Erythroblast (primary cell): ENCODE results near the gene MYB.

Experiments
- DNase-seq, 2 experiments: peaks; one replicate each; lab custom pipeline; 2025; lab: John Stamatoyannopoulos, UW
- GATA1 ChIP-seq: IDR thresholded peaks from 2 replicates; pipeline ENCODE4 v1.6.1; 2011; ENCODE audit warnings: low read depth, mild to moderate bottlenecking, control low read depth, low read length, moderate library complexity
- POLR2A ChIP-seq: IDR thresholded peaks from 2 replicates; pipeline ENCODE4 v1.6.1; 2011; ENCODE audit warnings: mild to moderate bottlenecking, low read length

The MYB gene

DNA sequence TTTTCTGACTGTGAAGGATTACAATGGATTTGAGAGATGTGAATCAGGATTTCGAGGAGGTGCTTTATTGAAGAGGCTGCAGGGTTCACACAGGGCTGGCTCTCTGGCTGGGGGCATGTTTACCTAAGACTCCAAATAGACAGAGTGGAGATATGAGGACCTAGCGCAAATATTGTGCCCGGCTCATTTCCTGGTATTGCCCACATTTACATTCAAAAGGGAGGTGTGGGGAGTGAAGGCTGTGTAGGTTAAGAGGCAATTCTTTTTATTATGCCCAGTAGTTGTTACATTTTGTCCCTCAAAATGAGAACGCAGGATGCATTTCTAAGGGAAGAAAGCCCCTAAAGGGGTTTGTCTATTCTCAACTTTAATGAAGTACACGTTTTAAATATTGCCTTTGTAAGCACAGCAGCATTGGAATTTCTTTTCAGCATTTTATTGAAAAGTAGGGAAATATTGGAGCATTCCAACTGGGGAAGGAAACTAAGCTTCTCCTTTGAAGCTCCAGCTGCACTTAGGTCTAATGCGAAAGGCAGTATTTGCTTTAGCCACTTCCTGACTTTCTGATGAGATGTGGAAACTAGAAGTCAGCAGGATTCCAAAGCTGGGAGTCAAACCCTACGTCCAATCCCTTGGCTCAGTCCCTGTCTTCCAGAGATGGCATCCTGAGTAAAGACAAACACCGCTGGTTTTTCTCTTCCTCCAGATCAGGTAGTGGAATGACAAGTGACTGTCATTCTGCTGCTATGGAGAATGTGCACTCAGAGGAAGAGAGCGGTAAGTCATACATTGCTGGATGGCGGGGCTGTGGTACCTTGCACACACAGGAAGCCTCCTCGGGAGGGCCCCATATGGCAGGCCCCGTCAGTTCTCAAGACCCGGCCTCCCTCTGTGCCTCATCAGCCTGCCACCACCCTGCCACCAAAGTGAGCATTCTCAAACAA lies 70.7 kb downstream of the MYB start:
- DNase-seq: no peak
- TF ChIP-seq GATA1 (no peak), POLR2A (no peak)

DNA sequence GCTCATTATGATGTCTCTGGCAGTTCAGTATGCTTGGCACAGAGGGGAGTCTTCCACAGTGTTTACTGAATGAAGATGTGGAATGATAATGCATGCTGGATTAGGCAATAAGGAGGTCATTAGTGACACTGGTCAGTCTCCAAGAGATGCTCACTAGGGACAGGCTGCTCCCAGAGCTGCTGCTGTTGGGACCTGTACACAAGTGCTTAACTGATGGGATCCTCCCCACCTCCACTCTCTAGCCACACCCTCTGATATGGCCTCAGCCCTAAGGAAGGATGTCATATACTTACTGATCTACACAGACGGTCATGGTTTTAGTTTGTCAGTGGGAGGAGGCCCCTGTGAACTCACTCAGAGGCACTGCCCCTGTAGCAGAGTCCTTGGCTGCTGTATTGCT lies 73.4 kb downstream of the MYB start:
- DNase-seq: peak; percentile 30 to 50
- TF ChIP-seq POLR2A: no peak
- no peak for TF ChIP-seq GATA1

DNA sequence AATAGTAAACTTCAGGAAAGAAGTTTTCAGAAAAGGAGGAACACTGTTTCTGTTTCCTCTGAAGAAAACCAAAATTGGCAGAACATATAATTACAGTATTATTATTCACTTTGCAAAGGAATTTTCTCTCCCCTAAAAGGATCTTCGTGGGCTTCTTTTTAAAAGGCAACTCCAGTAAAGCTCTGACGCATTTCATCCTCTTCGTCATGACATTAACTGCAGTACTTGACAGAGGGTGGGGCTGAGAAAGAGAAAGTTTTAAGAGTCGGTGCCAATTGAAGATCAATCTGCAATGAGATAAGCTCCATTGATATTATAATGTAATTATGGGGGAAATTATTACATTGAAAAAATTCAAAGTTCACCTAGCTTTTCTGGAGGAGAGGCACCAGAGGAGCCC lies 75.8 kb downstream of the MYB start:
- TF ChIP-seq POLR2A: no peak
- TF ChIP-seq GATA1: no peak
- DNase-seq: no peak

DNA sequence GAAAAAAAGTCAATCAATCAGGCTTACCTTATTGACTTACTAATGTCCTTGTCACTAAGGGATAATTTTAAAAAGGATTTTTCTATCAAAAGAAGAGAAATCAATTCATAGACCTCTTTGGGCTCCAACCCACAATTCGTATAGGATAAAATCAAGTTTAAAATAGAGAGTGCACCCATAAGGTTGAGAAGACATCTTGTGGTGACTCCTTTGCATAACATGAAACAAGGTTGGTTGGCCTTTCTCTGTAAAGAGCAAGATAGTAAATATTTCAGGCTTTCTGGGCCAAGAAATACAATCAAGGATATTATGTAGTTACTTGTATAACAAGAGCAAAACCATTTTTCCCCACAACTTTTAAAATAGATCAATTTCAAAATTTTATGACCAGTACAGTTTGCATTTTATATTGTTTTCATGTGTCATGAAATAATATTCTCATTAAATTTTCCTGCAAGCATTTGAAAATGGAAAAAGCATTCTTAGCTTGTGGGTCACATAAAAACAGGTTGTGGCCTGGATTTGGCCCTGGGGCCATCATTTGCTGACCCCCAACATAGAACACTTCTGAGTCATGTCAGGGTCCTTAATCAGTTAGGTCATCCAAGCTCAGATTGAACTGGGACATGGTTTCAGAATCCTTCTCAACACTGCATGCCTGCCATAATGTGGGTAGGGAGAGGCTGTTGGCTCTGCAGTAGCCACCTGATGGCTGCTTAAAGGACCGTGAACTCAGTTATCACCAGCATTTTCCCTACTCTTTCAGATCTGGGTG lies 76.7 kb downstream of the MYB start:
- TF ChIP-seq POLR2A (no peak), GATA1 (no peak)
- DNase-seq: peak in 1 of 2 experiments; percentile 7

DNA sequence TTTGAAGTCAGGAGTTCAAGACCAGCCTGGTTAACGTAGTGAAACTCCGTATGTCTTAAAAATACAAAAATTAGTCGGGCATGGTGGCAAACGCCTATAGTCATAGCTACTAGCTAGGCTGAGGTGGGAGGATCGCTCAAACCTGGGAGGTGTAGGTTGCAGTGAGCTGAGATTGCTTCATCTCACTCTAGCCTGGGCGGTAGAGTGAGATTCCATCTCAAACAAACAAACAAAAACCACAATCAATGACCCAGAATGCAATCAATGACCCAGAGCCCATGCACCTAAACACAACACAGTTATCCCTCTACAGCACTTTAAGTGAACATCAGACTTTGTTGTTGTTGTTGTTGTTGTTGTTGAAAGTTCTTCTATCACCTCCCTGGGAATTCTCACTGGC lies 77.9 kb downstream of the MYB start:
- DNase-seq: no peak
- TF ChIP-seq POLR2A (no peak), GATA1 (no peak)

DNA sequence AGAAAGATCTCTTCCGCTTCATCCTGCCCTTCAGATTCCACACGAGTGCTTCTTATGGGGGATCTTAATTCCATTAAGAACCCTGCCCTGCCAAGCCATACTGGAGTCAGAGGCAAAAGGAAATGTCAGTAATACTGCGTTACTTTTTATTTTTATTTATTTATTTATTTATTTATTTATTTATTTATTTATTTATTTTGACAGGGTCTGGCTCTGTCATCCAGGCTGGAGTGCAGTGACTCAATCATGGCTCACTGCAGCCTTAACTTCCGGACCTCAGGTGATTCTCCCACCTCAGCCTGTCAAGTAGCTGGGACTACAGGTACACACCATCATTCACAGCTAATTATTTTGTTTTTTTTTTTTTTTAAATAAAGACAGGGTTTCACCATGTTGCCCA lies 79.5 kb downstream of the MYB start:
- no peak for TF ChIP-seq POLR2A
- TF ChIP-seq GATA1: no peak
- no peak for DNase-seq

DNA sequence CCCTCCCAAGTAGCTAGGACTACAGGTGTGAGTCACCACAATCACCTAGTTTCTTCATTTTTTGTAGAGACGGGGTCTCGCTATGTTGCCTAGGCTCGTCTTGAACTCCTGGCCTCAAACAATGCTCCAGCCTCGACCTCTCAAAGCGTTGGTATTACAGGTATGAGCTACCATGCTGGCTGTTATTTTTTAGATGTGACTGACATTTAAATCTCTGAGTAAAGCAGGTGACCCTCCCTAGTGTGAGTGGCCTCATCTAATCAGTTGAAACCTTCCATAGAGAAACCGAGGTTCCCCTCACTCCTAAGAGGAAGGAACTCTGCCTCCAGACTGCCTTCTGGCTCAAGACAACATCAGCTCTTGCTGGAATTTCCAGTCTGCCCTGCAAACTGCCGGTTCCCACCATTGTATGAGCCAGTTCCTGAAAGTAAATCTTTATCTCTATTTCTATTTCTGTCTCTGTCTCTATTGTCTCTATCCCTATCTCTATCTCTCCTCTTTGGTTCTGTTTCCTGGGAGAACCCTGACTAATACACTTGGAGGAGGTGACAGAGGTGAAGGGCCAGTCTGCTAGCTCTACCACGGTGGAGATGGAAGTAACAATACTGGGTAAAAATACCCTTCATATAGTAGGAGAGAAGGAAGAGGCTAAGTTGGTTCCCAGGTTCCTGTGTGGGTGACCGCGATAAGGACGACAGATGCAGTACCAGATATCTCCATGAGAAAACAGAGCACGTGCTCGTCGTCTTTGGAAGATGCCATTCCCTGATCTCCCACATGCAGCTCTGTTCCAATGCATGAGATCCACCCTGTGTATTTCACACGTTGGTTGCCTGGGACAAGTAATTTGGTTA lies 81.0 kb downstream of the MYB start:
- DNase-seq: peak; percentile 14 to 53

DNA sequence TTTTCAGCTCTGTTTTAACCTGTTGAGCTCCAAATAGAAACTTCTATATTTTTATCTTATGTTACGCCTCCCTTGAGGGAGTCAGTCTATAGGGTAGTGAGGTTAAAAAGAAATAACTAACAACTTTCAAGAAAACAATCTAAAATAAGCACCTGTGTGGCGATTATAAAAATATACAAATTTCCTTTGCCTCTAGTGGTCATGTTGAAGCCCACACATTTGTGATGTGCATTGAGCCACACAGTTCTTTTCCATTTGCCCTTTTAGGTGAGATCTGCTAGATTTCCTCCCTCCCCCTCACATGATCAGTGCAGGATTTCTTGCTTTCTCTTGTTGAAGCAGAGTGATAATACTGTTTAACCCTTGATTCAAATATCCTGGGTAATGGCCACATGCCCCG lies 84.2 kb downstream of the MYB start:
- TF ChIP-seq POLR2A (no peak), GATA1 (no peak)
- DNase-seq: no peak

More for the DNA sequence above, 81.0 kb downstream of the MYB start:
- TF ChIP-seq GATA1 (no peak), POLR2A (no peak)

DNA sequence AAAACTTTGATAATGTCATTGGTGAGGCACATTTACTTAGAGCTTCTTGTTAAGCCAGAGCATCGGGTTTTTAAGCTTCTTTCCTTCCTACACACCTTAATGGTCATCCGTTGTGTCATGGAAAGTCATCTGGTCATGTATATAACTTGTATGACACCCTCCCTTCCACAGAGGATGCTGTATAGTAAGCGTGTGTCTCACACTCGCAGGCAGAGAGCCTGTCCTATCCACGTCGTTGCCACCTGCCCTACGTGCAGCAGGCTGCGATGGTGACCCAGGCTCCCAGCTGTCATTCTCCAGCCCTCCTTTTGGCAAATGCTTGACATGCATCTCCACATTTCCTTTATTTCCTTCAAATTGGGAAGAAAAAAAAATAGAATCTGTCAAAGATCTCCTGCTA lies 85.6 kb downstream of the MYB start:
- no peak for TF ChIP-seq GATA1
- no peak for TF ChIP-seq POLR2A
- no peak for DNase-seq

DNA sequence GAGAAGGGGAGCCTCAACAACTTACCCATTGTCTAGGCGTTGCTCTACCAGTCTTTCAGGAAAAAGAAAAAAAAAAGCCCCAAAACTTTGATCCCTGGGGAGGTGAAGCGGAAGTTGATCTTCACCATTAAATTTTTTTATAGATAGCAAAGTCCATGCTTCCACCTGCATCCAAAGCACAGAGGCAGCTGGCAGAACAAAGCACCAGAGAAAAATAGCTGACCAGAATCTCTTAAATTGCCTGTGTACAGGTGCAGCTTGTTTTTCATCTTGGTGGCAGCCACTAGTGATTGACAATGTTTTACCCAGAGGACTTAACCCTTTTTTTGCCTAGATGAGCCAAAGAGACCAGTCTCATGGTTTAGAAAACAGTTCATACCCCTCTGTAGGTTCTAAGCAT lies 86.0 kb downstream of the MYB start:
- TF ChIP-seq POLR2A: no peak
- TF ChIP-seq GATA1: no peak
- DNase-seq: no peak

DNA sequence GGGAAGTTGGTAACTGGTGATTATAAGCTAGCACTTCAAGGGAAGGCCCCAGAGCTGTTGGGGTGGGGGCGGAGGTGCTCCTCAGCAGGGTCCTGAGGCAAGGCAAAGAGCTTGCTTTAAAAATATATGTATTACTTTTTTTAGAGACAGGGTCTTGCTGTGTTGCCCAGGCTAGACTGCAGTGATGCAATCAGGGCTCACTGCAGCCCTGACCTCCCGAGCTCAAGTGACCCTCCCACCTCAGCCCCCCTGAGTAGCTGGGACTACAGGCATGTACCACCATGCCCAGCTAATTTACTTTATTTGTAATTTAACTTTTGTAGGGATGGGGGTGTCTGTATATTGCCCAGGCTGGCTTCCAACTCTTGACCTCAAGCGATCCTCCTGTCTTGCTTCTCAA lies 87.2 kb downstream of the MYB start:
- no peak for DNase-seq
- no peak for TF ChIP-seq GATA1
- TF ChIP-seq POLR2A: no peak

DNA sequence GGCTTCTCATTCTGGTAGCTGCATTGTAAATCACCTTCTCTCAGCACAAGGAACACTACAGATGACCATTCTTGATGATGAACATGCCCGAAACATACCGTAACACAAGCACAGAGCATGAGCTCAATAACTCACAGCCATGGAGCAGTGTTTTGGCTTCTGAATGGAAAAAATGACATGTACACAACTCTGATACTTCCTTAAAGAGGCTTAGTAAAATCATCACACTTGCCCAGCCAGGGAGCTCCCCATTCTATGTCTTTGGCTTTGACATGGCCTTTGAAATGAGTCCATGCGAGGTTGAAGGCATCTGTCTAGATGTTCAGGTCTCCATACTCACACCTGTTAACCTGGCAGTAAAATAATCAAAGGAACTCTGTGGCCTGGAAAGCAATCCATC lies 87.6 kb downstream of the MYB start:
- DNase-seq: no peak
- TF ChIP-seq POLR2A (no peak), GATA1 (no peak)
